ENCODE measurements around the gene ITPRID1.

GRCh38 chr7:31699050-31699449 lies 185.2 kb downstream of the ITPRID1 start:
- TF ChIP-seq POLR2A (IDR thresholded peaks at IDR 0.05) (no peak), EP300 (IDR thresholded peaks at IDR 0.05) (no peak)
- TF ChIP-seq, protein P1, sequence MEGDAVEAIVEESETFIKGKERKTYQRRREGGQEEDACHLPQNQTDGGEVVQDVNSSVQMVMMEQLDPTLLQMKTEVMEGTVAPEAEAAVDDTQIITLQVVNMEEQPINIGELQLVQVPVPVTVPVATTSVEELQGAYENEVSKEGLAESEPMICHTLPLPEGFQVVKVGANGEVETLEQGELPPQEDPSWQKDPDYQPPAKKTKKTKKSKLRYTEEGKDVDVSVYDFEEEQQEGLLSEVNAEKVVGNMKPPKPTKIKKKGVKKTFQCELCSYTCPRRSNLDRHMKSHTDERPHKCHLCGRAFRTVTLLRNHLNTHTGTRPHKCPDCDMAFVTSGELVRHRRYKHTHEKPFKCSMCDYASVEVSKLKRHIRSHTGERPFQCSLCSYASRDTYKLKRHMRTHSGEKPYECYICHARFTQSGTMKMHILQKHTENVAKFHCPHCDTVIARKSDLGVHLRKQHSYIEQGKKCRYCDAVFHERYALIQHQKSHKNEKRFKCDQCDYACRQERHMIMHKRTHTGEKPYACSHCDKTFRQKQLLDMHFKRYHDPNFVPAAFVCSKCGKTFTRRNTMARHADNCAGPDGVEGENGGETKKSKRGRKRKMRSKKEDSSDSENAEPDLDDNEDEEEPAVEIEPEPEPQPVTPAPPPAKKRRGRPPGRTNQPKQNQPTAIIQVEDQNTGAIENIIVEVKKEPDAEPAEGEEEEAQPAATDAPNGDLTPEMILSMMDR (IDR thresholded peaks at IDR 0.05), result no peak

Measured in upper lobe of left lung (tissue), 4 donors.